Superior temporal gyrus (tissue), 1 donor: ENCODE data around the gene ERC2.

Source experiments
- DNase-seq: peaks from one replicate; pipeline ENCODE4 v3.0.0-alpha.2; 2016; ENCODE audit errors: extremely low spot score

The ERC2 gene

GRCh38 chr3:56424885-56425284 lies 43.4 kb downstream of the ERC2 start:
- no peak for DNase-seq

- DNase-seq: no peak
Measured at GRCh38 chr3:56424336-56424735, 43.9 kb downstream of the ERC2 start.

GRCh38 chr3:56423661-56424099 lies 44.6 kb downstream of the ERC2 start:
- DNase-seq: no peak

GRCh38 chr3:56422316-56422715 lies 46.0 kb downstream of the ERC2 start:
- no peak for DNase-seq

GRCh38 chr3:56421205-56421604 lies 47.1 kb downstream of the ERC2 start:
- no peak for DNase-seq

GRCh38 chr3:56415652-56416051 lies 52.6 kb downstream of the ERC2 start:
- no peak for DNase-seq

- no peak for DNase-seq
Measured at GRCh38 chr3:56413911-56414310, 54.4 kb downstream of the ERC2 start.

GRCh38 chr3:56411166-56411565 lies 57.1 kb downstream of the ERC2 start:
- no peak for DNase-seq

GRCh38 chr3:56410576-56410975 lies 57.7 kb downstream of the ERC2 start:
- no peak for DNase-seq

GRCh38 chr3:56409790-56410189 lies 58.5 kb downstream of the ERC2 start:
- DNase-seq: no peak

- DNase-seq: no peak
Measured at GRCh38 chr3:56408761-56409196, 59.5 kb downstream of the ERC2 start.

- no peak for DNase-seq
Measured at GRCh38 chr3:56406826-56407515, 61.3 kb downstream of the ERC2 start.

- no peak for DNase-seq
Measured at GRCh38 chr3:56404884-56405283, 63.4 kb downstream of the ERC2 start.

GRCh38 chr3:56398659-56399058 lies 69.6 kb downstream of the ERC2 start:
- no peak for DNase-seq

- DNase-seq: no peak
Measured at GRCh38 chr3:56397798-56398197, 70.5 kb downstream of the ERC2 start.

- no peak for DNase-seq
Measured at GRCh38 chr3:56389183-56389830, 79.0 kb downstream of the ERC2 start.

- no peak for DNase-seq
Measured at GRCh38 chr3:56383092-56383491, 85.2 kb downstream of the ERC2 start.

- no peak for DNase-seq
Measured at GRCh38 chr3:56379723-56380287, 88.5 kb downstream of the ERC2 start.

- no peak for DNase-seq
Measured at GRCh38 chr3:56375654-56376053, 92.6 kb downstream of the ERC2 start.

- DNase-seq: no peak
Measured at GRCh38 chr3:56373386-56373785, 94.9 kb downstream of the ERC2 start.

- peak; percentile 87 for DNase-seq
Measured at GRCh38 chr3:56370991-56371775, 97.1 kb downstream of the ERC2 start.

- no peak for DNase-seq
Measured at GRCh38 chr3:56369914-56370313, 98.4 kb downstream of the ERC2 start.
